HG02610 (cell line): Measurements from ENCODE around the gene APOBEC3B.
"Not testable (repeated sequence)": the region's sequence is repeated elsewhere in the genome, so short reads cannot be mapped to it uniquely, and the experiment has no call there.

Experiments used
- ATAC-seq: cut with Tn5 transposase; IDR thresholded peaks from one replicate; pipeline ENCODE4 v1.9.1; 2021; ENCODE audit warnings: mild to moderate bottlenecking, moderate library complexity; ENCODE audit not compliant: unreplicated experiment

The APOBEC3B gene

GRCh38 chr22:38987171-38987895 is 5.2 kb downstream of the APOBEC3B start:
- no peak for ATAC-seq

- ATAC-seq, result no peak
These were observed 7.3 kb downstream of the APOBEC3B start for GRCh38 chr22:38989466-38989865.

DNA sequence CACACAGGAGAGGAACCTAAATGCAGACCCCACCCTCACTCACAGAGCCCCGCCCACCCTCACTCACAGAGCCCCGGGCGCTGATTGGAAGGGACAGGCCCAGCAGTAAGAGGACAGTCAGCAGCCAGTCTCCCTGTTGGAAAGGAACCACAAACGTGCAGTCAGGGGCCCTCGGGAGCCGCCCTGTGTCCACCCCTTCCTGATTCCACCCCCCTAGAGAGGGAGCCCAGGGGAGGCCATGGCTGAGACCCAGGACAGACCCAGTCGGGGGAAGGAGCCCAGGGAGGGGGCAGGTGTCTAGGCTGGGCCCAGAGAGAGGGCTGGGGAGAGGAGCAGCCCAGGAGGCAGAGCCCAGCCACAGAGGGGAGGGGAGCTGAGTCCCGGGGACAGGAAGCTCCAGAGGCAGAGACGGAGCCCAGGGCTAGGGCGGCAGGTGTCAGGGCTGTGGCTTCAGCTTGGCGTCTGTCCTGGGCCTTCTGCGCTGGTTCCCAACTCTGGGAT is 10.8 kb downstream of the APOBEC3B start:
- not testable (repeated sequence) for ATAC-seq

DNA sequence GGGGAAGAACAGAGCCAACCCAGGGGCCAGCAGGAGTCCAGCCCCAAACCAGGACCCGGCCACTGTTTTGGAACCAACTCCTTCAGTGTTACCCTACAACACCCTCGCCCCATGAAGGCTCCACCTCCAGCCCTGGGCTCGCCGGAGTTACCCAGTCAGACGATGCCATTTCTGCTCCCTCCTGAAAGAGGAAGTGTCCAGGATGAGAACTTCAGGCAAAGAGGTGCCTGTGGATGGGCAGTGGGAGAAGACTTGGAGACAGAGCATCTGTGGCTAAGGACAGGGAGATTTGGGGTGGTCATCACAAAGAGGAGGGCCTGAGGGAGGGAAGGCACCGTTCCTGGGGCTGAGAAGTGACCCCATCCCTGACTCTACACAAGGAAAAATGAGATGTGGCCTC is 14.0 kb downstream of the APOBEC3B start:
- no peak for ATAC-seq

GRCh38 chr22:38997518-38997917 is 15.4 kb downstream of the APOBEC3B start:
- ATAC-seq, result no peak

- peak; percentile 61 for ATAC-seq
These were observed 21.1 kb downstream of the APOBEC3B start for GRCh38 chr22:39003165-39003638.

DNA sequence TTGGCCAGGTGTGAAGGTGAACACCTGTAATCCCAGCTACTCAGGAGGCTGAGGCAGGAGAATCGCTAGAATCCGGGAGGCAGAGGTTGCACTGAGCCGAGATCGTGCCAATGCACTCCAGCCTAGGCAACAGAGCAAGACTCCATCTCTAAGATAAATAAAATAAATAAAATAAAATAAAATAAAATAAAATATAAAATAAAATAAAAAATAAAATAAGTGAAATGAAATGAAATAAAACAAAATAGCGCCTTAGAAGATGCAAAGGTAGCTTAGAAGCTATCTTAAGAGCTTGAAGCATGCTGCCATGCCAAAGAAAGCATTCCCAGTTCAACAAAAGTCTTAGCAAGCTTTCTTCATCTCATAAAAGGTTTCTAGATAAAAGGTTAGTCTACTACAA is 25.0 kb downstream of the APOBEC3B start:
- no peak for ATAC-seq

DNA sequence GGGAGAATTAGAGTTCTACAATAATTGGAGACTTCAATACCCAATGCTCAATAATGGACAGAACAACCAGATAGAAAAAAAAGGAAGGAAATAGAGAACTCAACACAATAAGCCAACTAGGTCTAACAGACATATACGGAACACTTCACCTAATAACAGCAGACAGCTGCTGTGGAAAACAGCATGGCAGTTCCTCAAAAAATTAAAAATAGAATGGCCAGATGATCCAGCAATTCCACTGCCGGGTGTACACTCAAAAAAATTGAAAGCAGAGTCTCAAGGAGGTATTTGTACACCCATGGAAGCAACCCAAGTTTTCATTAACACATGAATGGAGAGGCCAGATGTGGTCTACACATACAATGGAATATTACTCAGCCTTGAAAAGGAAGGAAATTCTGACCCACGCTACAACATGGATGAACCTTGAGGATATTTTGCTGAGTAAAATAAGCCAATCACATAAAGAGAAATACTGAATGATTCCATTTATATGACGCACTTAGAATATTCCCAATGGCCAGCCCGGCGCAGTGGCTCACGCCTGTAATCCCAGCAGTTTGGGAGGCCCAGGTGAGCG is 26.2 kb downstream of the APOBEC3B start:
- ATAC-seq, result not testable (repeated sequence)

GRCh38 chr22:39010946-39011345 is 28.8 kb downstream of the APOBEC3B start:
- ATAC-seq, result no peak

- no peak for ATAC-seq
These were observed 30.7 kb downstream of the APOBEC3B start for GRCh38 chr22:39012533-39013511.

DNA sequence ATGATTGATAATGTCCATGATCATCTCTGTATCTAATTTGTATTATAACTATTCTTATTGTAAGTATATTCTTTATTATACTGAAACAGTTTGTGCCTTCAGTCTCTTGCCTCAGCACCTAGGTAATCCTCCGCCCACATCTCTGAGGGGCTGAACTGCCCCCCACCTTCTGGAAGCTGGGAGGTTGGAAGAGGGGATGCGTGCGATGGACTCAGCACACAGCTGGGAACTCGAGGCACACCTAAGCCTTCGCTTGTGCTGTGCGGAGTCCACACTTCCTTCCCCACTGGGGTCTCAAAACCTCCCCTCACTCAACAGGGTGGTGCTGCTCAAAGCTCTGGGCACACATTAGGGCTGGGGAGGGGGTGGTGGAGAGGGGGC is 31.4 kb downstream of the APOBEC3B start:
- ATAC-seq, result not testable (repeated sequence)

DNA sequence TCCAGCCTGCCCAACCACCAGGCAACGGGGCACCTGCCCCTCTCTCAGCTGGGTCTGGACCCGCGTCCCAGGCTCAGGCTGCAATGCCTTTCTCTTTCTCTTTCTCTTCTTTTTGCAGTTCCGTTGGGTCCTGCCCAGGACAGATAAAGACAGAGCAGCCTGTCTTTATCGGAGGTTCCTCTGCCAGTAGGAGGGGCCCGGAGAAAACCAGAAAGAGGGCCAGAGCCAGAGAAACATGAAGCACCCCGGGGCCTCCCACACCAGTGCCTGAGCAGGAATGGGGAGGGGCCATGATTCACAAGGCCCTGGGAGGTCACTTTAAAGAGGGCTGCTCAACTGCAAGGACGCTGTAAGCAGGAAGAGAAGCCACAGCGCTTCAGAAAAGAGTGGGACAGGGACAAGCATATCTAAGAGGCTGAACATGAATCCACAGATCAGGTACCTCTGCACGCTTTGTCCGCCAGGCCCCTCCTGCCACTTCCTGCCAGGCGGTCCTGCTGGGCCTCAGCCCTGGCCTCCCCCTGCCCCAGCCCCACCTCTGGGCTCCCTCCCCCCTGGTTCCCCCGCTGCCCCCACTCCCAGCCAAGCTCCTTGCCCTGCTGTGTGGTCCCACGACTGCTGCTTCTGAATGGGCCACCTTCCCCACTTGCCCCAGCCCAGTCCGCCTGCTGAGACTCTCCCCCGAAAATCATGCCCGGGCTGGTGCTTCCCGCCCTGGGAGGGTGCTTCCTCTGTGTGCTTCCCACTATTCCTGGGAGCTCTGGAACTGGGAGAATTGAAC is 32.0 kb downstream of the APOBEC3B start, which contains the start of gene APOBEC3C:
Gene APOBEC3C, plus strand, starts transcription at position 316 of the 781 bp plus-strand sequence. Its CDS starts 106 bp downstream, at position 422.
- peak; percentile 79 for ATAC-seq

DNA sequence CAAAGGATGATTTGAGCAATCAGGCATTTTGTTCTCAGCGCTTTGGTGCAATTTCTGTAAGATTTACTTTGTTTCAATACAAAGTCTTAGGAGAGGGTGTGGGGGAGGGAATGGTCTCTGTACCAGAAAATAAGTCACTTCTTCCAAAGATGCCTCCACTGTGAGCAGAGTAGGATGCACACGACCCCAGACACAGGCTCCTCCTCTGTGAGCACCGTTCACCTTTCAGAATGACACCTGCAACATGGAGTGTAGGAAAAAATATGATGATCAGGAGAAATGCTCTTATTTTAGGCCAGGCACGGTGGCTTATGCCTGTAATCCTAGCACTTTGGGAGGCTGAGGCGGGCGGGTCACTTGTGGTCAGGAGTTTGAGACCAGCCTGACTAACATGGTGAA is 32.6 kb downstream of the APOBEC3B start:
- ATAC-seq, result not testable (repeated sequence)

- no peak for ATAC-seq
These were observed 34.4 kb downstream of the APOBEC3B start for GRCh38 chr22:39016592-39016991.

- ATAC-seq, result no peak
These were observed 35.6 kb downstream of the APOBEC3B start for GRCh38 chr22:39017596-39018365.

- ATAC-seq, result not testable (repeated sequence)
These were observed 38.0 kb downstream of the APOBEC3B start for GRCh38 chr22:39020021-39020651.

GRCh38 chr22:39021552-39022250 is 39.6 kb downstream of the APOBEC3B start:
- no peak for ATAC-seq

DNA sequence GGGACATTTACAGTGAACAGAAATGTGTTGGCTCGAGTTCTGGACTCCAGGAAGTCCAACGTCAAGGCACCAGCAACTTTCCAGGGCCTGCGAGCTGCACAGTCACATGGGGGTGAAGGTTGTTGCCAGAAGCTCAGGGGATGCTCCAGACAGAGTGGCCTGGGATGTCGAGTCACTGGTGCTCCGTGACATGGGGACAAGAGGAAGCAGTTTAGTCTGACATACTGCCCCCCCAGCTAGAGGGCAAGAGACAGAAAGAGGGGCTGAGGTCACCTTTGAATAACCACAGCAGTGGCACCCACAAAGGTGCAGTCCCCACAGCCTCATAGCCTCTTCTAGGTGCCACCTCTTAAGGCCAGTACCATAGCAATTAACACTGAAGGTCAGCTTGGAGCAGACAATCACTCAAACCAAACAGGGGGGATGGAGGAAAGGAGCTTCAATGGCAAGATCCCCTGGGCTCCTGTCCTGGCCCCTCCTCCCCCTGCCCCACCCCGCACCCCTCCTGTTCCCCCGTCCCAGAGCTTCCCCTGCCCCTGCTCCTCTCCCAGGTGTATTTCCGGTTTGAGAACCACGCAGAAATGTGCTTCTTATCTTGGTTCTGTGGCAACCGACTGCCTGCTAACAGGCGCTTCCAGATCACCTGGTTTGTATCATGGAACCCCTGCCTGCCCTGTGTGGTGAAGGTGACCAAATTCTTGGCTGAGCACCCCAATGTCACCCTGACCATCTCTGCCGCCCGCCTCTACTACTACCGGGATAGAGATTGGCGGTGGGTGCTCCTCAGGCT is 42.6 kb downstream of the APOBEC3B start:
- ATAC-seq, result no peak
